ENCODE measurements around the gene EHD1. TPM values are rescaled to one million over a fixed set of nuclear protein-coding genes. Genes with fewer than 3 reads are reported as not detected.

EHD1 gene
- total RNA-seq, 4 donors from 2014 or later, result 29.5 to 44.0 (median 31.8) TPM

GRCh38 chr11:64842851-64843685, 35.4 kb downstream of the EHD1 start:
- H3K27ac ChIP-seq, result peak overlapping the region; percentile 87 to 96 (median 95)
- H3K4me1 ChIP-seq, result peaks cover 10 to 61% (median 13%) of the 10 kb centered on the region in 3 donors
- no peaks in the 10 kb centered on the region for H3K27me3 ChIP-seq
- peak overlapping the region; percentile 47 to 72 (median 70) for H3K4me3 ChIP-seq
- intact Hi-C loops (cut with DNase I), result no loop called here
- no peak for DNase-seq
- H3K36me3 ChIP-seq, result peaks cover 0 to 30% (median 9%) of the 10 kb centered on the region in 3 donors
- WGBS, 2 donors, result 38 to 60% methylated on average over 1 to 7 of the region's 19 CpGs
- TF ChIP-seq POLR2A (IDR thresholded peaks at IDR 0.05), result peak in 1 of 4 donors; percentile 3
- TF ChIP-seq CTCF (IDR thresholded peaks at IDR 0.05), result no peak
- H3K9me3 ChIP-seq, result no peaks in the 10 kb centered on the region

DNA sequence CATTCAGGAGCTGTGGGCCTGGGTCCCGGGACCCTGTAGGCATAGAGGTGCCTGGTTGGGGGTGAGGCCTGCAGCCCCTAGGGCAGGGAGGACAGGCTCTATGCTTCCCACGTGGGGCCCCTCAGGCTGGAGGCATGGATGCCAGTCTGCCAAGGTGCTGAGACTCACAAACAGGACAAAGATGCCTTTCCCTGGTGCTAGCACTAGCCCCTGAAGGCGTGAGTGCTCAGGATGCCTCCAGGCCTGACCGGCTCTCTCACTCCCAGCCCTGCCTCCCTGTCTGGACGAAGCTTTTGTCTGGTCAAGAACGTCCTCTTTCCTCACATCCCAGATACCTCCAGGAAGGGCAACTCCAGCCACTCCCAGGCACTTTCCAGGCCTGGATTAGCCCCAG, 36.1 kb downstream of the EHD1 start:
- peak overlapping the region; percentile 87 to 96 (median 95) for H3K27ac ChIP-seq
- peaks cover 0 to 38% (median 9%) of the 10 kb centered on the region in 3 donors for H3K36me3 ChIP-seq
- no peaks in the 10 kb centered on the region for H3K9me3 ChIP-seq
- TF ChIP-seq POLR2A (IDR thresholded peaks at IDR 0.05) (no peak), CTCF (IDR thresholded peaks at IDR 0.05) (no peak)
- DNase-seq, result no peak
- H3K4me3 ChIP-seq, result peak overlapping the region; percentile 47 to 72 (median 70)
- no peaks in the 10 kb centered on the region for H3K27me3 ChIP-seq
- peaks cover 9 to 58% (median 11%) of the 10 kb centered on the region in 3 donors for H3K4me1 ChIP-seq
- WGBS, 2 donors, result 47% methylated on average over 3 of the region's 6 CpGs; no CpG with 5 or more reads in 1 of the 2 donors
- intact Hi-C loops (cut with DNase I), result no loop called here

GRCh38 chr11:64841592-64842365, 36.6 kb downstream of the EHD1 start:
- Histone ChIP-seq H3K4me3 (peak overlapping the region; percentile 47 to 72 (median 70)), H3K36me3 (peaks cover 0 to 43% (median 9%) of the 10 kb centered on the region in 3 donors), H3K9me3 (no peaks in the 10 kb centered on the region), H3K27ac (peak overlapping the region; percentile 87 to 96 (median 95)), H3K4me1 (peaks cover 8 to 58% (median 9%) of the 10 kb centered on the region in 3 donors), H3K27me3 (no peaks in the 10 kb centered on the region)
- intact Hi-C loops (cut with DNase I), result no loop called here
- 40 to 68% methylated on average over 2 to 7 of the region's 15 CpGs for WGBS, 2 donors
- DNase-seq, result no peak
- TF ChIP-seq POLR2A (IDR thresholded peaks at IDR 0.05) (no peak), CTCF (IDR thresholded peaks at IDR 0.05) (no peak)

GRCh38 chr11:64839887-64840782, 38.3 kb downstream of the EHD1 start:
- TF ChIP-seq POLR2A (IDR thresholded peaks at IDR 0.05) (no peak), CTCF (IDR thresholded peaks at IDR 0.05) (no peak)
- Histone ChIP-seq H3K36me3 (peaks cover 0 to 58% (median 9%) of the 10 kb centered on the region in 3 donors), H3K27me3 (no peaks in the 10 kb centered on the region), H3K9me3 (no peaks in the 10 kb centered on the region), H3K4me1 (peaks cover 9 to 64% (median 14%) of the 10 kb centered on the region in 3 donors), H3K27ac (peak overlapping the region in 1 of 4 donors; percentile 9), H3K4me3 (no peak overlapping the region)
- WGBS, 2 donors, result 90 to 93% methylated on average over 4 to 7 of the region's 24 CpGs
- DNase-seq, result no peak
- intact Hi-C loops (cut with DNase I), result no loop called here

All from esophagus squamous epithelium (tissue), 5 donors.